ENCODE data around the gene SVEP1. TPM values are rescaled to one million over a fixed set of nuclear protein-coding genes. Genes with fewer than 3 reads are reported as not detected.

SVEP1 gene
- total and polyA plus RNA-seq, 2 donors (not counting 1 experiment from before 2014, with no cell fraction given): not detected

- Histone ChIP-seq H3K4me2 (replicated peaks; ENCODE audit: low read depth, low read length, poor library complexity, severe bottlenecking) (no peak overlapping the region), H3K9me3 (ENCODE audit: control extremely low read depth in 1 of 3, control insufficient read depth in 2 of 3, insufficient read depth in 1 of 3, low read length in 2 of 3) (no peaks in the 10 kb centered on the region), H3K27me3 (replicated peaks in 1 of 4; ENCODE audit: control extremely low read depth in 1 of 4, control insufficient read depth in 3 of 4, insufficient read depth in 4 of 4, low read length in 3 of 4) (no peaks in the 10 kb centered on the region), H3K9ac (ENCODE audit: low read length) (no peak overlapping the region), H4K20me1 (ENCODE audit: control insufficient read depth, insufficient read depth, low read length, poor library complexity, severe bottlenecking) (no peaks in the 10 kb centered on the region), H3K27ac (ENCODE audit: low read length in 2 of 2) (no peak overlapping the region), H2AFZ (ENCODE audit: insufficient read depth, low read depth, low read length, poor library complexity, severe bottlenecking) (no peak overlapping the region), H3K4me3 (ENCODE audit: control extremely low read depth in 1 of 5, extremely low read depth in 1 of 5, insufficient read depth in 1 of 5, low read depth in 2 of 5, low read length in 4 of 5) (no peak overlapping the region), H3K36me3 (replicated peaks in 1 of 2; ENCODE audit: control extremely low read depth in 1 of 2, control insufficient read depth in 1 of 2, extremely low read depth in 1 of 2, insufficient read depth in 2 of 2, low read length in 1 of 2) (no peaks in the 10 kb centered on the region), H3K79me2 (ENCODE audit: control insufficient read depth, insufficient read depth, low read length) (no peaks in the 10 kb centered on the region), H3K4me1 (ENCODE audit: control insufficient read depth in 2 of 2, insufficient read depth in 2 of 2, low read length in 2 of 2) (no peaks in the 10 kb centered on the region)
- no peak for TF ChIP-seq CTCF (IDR thresholded peaks at IDR 0.05)
- no peak for TF ChIP-seq EZH2 (IDR thresholded peaks at IDR 0.05; ENCODE audit: borderline replicate concordance, insufficient read depth, low read depth, low read length, poor library complexity, severe bottlenecking)
- DNase-seq (no peak), ATAC-seq (ENCODE audit: low read depth) (no peak)
- ChIA-PET POLR2A (no interaction called here), CTCF (no interaction called here)
- Mint-ChIP-seq H3K4me3 (no peak overlapping the region), H3K9me3 (ENCODE audit: insufficient read depth) (no peaks in the 10 kb centered on the region), H3K4me1 (no peaks in the 10 kb centered on the region), H3K27me3 (peaks cover 16% of the 10 kb centered on the region), H3K27ac (no peak overlapping the region)
- intact Hi-C loops (cut with micrococcal nuclease): no loop called here
- WGBS (ENCODE audit: insufficient coverage): 98% methylated on average over 5 of the region's 9 CpGs
These were observed 173.6 kb downstream of the SVEP1 start for GRCh38 chr9:110405858-110406443.

DNA sequence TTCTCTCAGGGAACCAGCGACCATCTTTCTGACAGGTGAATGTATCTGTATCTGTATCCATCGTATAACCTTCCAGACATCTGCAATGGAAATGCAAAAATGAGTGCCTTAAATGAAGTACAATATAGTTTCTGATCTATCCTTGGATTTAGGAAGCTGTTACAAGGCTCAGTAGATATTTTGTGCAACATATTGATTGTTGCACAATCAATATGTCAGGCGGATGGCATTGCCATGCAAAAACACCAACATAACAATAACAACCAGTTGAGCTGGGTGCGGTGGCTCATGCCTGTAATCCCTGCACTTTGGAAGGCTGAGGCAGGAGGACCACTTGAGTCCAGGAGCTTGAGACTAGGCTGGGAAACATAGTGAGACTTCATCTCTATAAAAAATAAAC lies 175.1 kb downstream of the SVEP1 start:
- H3K27me3 ChIP-seq (replicated peaks in 1 of 4; ENCODE audit: control extremely low read depth in 1 of 4, control insufficient read depth in 3 of 4, insufficient read depth in 4 of 4, low read length in 3 of 4): no peaks in the 10 kb centered on the region
- DNase-seq (no peak), ATAC-seq (ENCODE audit: low read depth) (no peak)
- H3K79me2 ChIP-seq (ENCODE audit: control insufficient read depth, insufficient read depth, low read length): no peaks in the 10 kb centered on the region
- no peak overlapping the region for H3K9ac ChIP-seq (ENCODE audit: low read length)
- no peak overlapping the region for H2AFZ ChIP-seq (ENCODE audit: insufficient read depth, low read depth, low read length, poor library complexity, severe bottlenecking)
- peaks cover 12% of the 10 kb centered on the region for H3K27me3 Mint-ChIP-seq
- intact Hi-C loops (cut with micrococcal nuclease): no loop called here
- H3K4me1 ChIP-seq (ENCODE audit: control insufficient read depth in 2 of 2, insufficient read depth in 2 of 2, low read length in 2 of 2): no peaks in the 10 kb centered on the region
- TF ChIP-seq EZH2 (IDR thresholded peaks at IDR 0.05; ENCODE audit: borderline replicate concordance, insufficient read depth, low read depth, low read length, poor library complexity, severe bottlenecking): no peak
- no peak for TF ChIP-seq CTCF (IDR thresholded peaks at IDR 0.05)
- H3K9me3 ChIP-seq (ENCODE audit: control extremely low read depth in 1 of 3, control insufficient read depth in 2 of 3, insufficient read depth in 1 of 3, low read length in 2 of 3): no peaks in the 10 kb centered on the region
- no peaks in the 10 kb centered on the region for H3K9me3 Mint-ChIP-seq (ENCODE audit: insufficient read depth)
- ChIA-PET CTCF (interaction anchor here (0.6 kb wide), 1 partner anchor 119 kb away, joined by 3 read pairs; no protein-coding TSS in a partner anchor), POLR2A (no interaction called here)
- no peak overlapping the region for H3K27ac Mint-ChIP-seq
- H4K20me1 ChIP-seq (ENCODE audit: control insufficient read depth, insufficient read depth, low read length, poor library complexity, severe bottlenecking): no peaks in the 10 kb centered on the region
- H3K4me2 ChIP-seq (replicated peaks; ENCODE audit: low read depth, low read length, poor library complexity, severe bottlenecking): no peak overlapping the region
- no peaks in the 10 kb centered on the region for H3K36me3 ChIP-seq (replicated peaks in 1 of 2; ENCODE audit: control extremely low read depth in 1 of 2, control insufficient read depth in 1 of 2, extremely low read depth in 1 of 2, insufficient read depth in 2 of 2, low read length in 1 of 2)
- 86% methylated on average over 4 of the region's 4 CpGs for WGBS (ENCODE audit: insufficient coverage)
- no peak overlapping the region for H3K4me3 Mint-ChIP-seq
- no peak overlapping the region for H3K4me3 ChIP-seq (ENCODE audit: control extremely low read depth in 1 of 5, extremely low read depth in 1 of 5, insufficient read depth in 1 of 5, low read depth in 2 of 5, low read length in 4 of 5)
- H3K4me1 Mint-ChIP-seq: no peaks in the 10 kb centered on the region
- no peak overlapping the region for H3K27ac ChIP-seq (ENCODE audit: low read length in 2 of 2)

Data from B cell (primary cell).